ENCODE measurements around the gene ABCC10. TPM values are rescaled to one million over a fixed set of nuclear protein-coding genes. Genes with fewer than 3 reads are reported as not detected.

ABCC10 gene
- total RNA-seq, 1 experiment from 2014 or later = 25.9 TPM

- POLR2A ChIA-PET = interaction anchor here (0.6 to 11.7 kb wide), 18 partner anchors 13 to 419 kb away, joined by 3 to 209 read pairs (median 4); partner anchors contain the start of genes DLK2, LRRC73, MRPL2 and POLR1C
- H3K36me3 Mint-ChIP-seq (ENCODE audit: insufficient read depth, unreplicated experiment) = peaks cover 20% of the 10 kb centered on the region
Observed at GRCh38 chr6:43477235-43478007, 50.1 kb downstream of the ABCC10 start, which contains the start of gene TJAP1. TSS of gene TJAP1 (plus strand) at chr6:43477570. CDS start at chr6:43499002, 21,432 bp downstream.

GRCh38 chr6:43478008-43478372, 50.6 kb downstream of the ABCC10 start:
- POLR2A ChIA-PET = interaction anchor here (0.6 to 11.7 kb wide), 14 partner anchors 15 to 109 kb away, joined by 3 to 209 read pairs (median 5); partner anchors contain the start of genes DLK2, LRRC73, POLR1C and YIPF3
- peaks cover 24% of the 10 kb centered on the region for H3K36me3 Mint-ChIP-seq (ENCODE audit: insufficient read depth, unreplicated experiment)
- no peak for DNase-seq (ENCODE audit: unreplicated experiment)
- intact Hi-C loops (cut with micrococcal nuclease) = no loop called here
- TSS peak; percentile 35 for BruUV-seq (replicated peaks)
- peak overlapping the region; percentile 86 for H3K4me3 Mint-ChIP-seq (ENCODE audit: unreplicated experiment)
- no peak for TF ChIP-seq CTCF (IDR thresholded peaks at IDR 0.05; ENCODE audit: unreplicated experiment)
- no peaks in the 10 kb centered on the region for H3K27me3 Mint-ChIP-seq (ENCODE audit: insufficient read depth, unreplicated experiment)
- H3K27ac Mint-ChIP-seq (ENCODE audit: low read depth, unreplicated experiment) = peak overlapping the region; percentile 97
- CTCF ChIA-PET = interaction anchor here (1.8 to 4.2 kb wide), 2 partner anchors 17 to 20 kb away, joined by 4 to 36 read pairs; no protein-coding TSS in a partner anchor
- no peaks in the 10 kb centered on the region for H3K9me3 Mint-ChIP-seq (ENCODE audit: unreplicated experiment)
- peaks cover 29% of the 10 kb centered on the region for H3K4me1 Mint-ChIP-seq (ENCODE audit: insufficient read depth, unreplicated experiment)

More at GRCh38 chr6:43477235-43478007, 50.1 kb downstream of the ABCC10 start, which contains the start of gene TJAP1:
- Mint-ChIP-seq H3K27ac (ENCODE audit: low read depth, unreplicated experiment) (peak within 1 kb of the TSS; percentile 97), H3K9me3 (ENCODE audit: unreplicated experiment) (no peaks in the 10 kb centered on the region), H3K27me3 (ENCODE audit: insufficient read depth, unreplicated experiment) (no peaks in the 10 kb centered on the region), H3K4me1 (ENCODE audit: insufficient read depth, unreplicated experiment) (peaks cover 26% of the 10 kb centered on the region), H3K4me3 (ENCODE audit: unreplicated experiment) (peak within 1 kb of the TSS; percentile 86)
- CTCF ChIA-PET = interaction anchor here (0.7 to 4.2 kb wide), 4 partner anchors 12 to 298 kb away, joined by 3 to 36 read pairs (median 4); no protein-coding TSS in a partner anchor
- DNase-seq (ENCODE audit: unreplicated experiment) = peak; percentile 88
- TF ChIP-seq CTCF (IDR thresholded peaks at IDR 0.05; ENCODE audit: unreplicated experiment) = no peak
- intact Hi-C loops (cut with micrococcal nuclease) = no loop called here
- BruUV-seq (replicated peaks) = no TSS peak

GRCh38 chr6:43481075-43481474, 53.7 kb downstream of the ABCC10 start:
- intact Hi-C loops (cut with micrococcal nuclease) = loop anchor here (2.0 kb wide), 1 partner anchor 16 kb away; no protein-coding TSS in a partner anchor
- Mint-ChIP-seq H3K4me1 (ENCODE audit: insufficient read depth, unreplicated experiment) (peaks cover 29% of the 10 kb centered on the region), H3K27me3 (ENCODE audit: insufficient read depth, unreplicated experiment) (no peaks in the 10 kb centered on the region), H3K4me3 (ENCODE audit: unreplicated experiment) (peak overlapping the region; percentile 54), H3K9me3 (ENCODE audit: unreplicated experiment) (no peaks in the 10 kb centered on the region), H3K36me3 (ENCODE audit: insufficient read depth, unreplicated experiment) (peaks cover 45% of the 10 kb centered on the region), H3K27ac (ENCODE audit: low read depth, unreplicated experiment) (peak overlapping the region; percentile 85)
- ChIA-PET CTCF (interaction anchor here (0.7 to 4.2 kb wide), 4 partner anchors 14 to 26 kb away, joined by 3 to 36 read pairs (median 9); partner anchors contain the start of gene DLK2), POLR2A (interaction anchor here (0.7 to 11.7 kb wide), 7 partner anchors 11 to 112 kb away, joined by 3 to 209 read pairs (median 4); partner anchors contain the start of genes ABCC10 and ZNF318)
- peak; percentile 91 for DNase-seq (ENCODE audit: unreplicated experiment)
- BruUV-seq (replicated peaks) = TSS peak; percentile 97
- no peak for TF ChIP-seq CTCF (IDR thresholded peaks at IDR 0.05; ENCODE audit: unreplicated experiment)

Measured in MCF 10A (cell line).